Muscle layer of colon (tissue), 2 donors: ENCODE data around the gene UTY.

Experiments
- H3K27ac ChIP-seq: one replicate; pipeline ENCODE4 v1.7.0; 2013; ENCODE audit warnings: low read depth, mild to moderate bottlenecking, low read length, moderate library complexity
- H3K27me3 ChIP-seq, 2 donors: one replicate each; pipeline ENCODE4 v1.7.0; 2013; ENCODE audit warnings: low read length in 2 of 2, mild to moderate bottlenecking in 2 of 2; ENCODE audit not compliant: insufficient read depth in 2 of 2, control insufficient read depth in 1 of 2
- H3K36me3 ChIP-seq: one replicate; pipeline ENCODE4 v1.7.0; 2013; ENCODE audit warnings: mild to moderate bottlenecking, low read length; ENCODE audit not compliant: insufficient read depth
- H3K4me1 ChIP-seq: one replicate; pipeline ENCODE4 v1.7.0; 2013; ENCODE audit warnings: mild to moderate bottlenecking, low read length; ENCODE audit not compliant: insufficient read depth
- H3K4me3 ChIP-seq, 2 donors: one replicate each; pipeline ENCODE4 v1.7.0; 2013; ENCODE audit warnings: low read length in 2 of 2, low read depth in 1 of 2, mild to moderate bottlenecking in 1 of 2, moderate library complexity in 1 of 2
- H3K9ac ChIP-seq: one replicate; pipeline ENCODE4 v1.7.0; 2013; ENCODE audit warnings: low read length
- H3K9me3 ChIP-seq: one replicate; pipeline ENCODE4 v1.7.0; 2013; ENCODE audit warnings: mild to moderate bottlenecking, low read length
- donor health status: abdominal sarcoma.
- donor health status: Adenocarcinoma of cecum.

The UTY gene

GRCh38 chrY:13339939-13340338 lies 139.9 kb downstream of the UTY start:
- Histone ChIP-seq H3K4me1 (no peaks in the 10 kb centered on the region), H3K36me3 (no peaks in the 10 kb centered on the region), H3K27ac (no peak overlapping the region)

GRCh38 chrY:13339381-13339780 lies 140.5 kb downstream of the UTY start:
- Histone ChIP-seq H3K9ac (no peak overlapping the region), H3K4me3 (no peak overlapping the region), H3K4me1 (no peaks in the 10 kb centered on the region), H3K36me3 (no peaks in the 10 kb centered on the region), H3K27ac (no peak overlapping the region), H3K27me3 (no peaks in the 10 kb centered on the region), H3K9me3 (no peaks in the 10 kb centered on the region)

More at GRCh38 chrY:13339939-13340338, 139.9 kb downstream of the UTY start:
- no peaks in the 10 kb centered on the region for H3K27me3 ChIP-seq
- H3K9ac ChIP-seq = no peak overlapping the region
- H3K4me3 ChIP-seq = no peak overlapping the region
- H3K9me3 ChIP-seq = no peaks in the 10 kb centered on the region

- Histone ChIP-seq H3K4me1 (no peaks in the 10 kb centered on the region), H3K27ac (no peak overlapping the region), H3K27me3 (no peaks in the 10 kb centered on the region), H3K36me3 (no peaks in the 10 kb centered on the region), H3K9ac (no peak overlapping the region), H3K9me3 (no peaks in the 10 kb centered on the region), H3K4me3 (no peak overlapping the region)
Observed at GRCh38 chrY:13338711-13339110, 141.1 kb downstream of the UTY start.

- Histone ChIP-seq H3K4me3 (no peak overlapping the region), H3K9ac (no peak overlapping the region), H3K9me3 (no peaks in the 10 kb centered on the region), H3K27ac (no peak overlapping the region), H3K27me3 (no peaks in the 10 kb centered on the region), H3K4me1 (no peaks in the 10 kb centered on the region), H3K36me3 (no peaks in the 10 kb centered on the region)
Observed at GRCh38 chrY:13337934-13338333, 141.9 kb downstream of the UTY start.

GRCh38 chrY:13333791-13334190 lies 146.0 kb downstream of the UTY start:
- Histone ChIP-seq H3K4me1 (no peaks in the 10 kb centered on the region), H3K36me3 (no peaks in the 10 kb centered on the region), H3K4me3 (no peak overlapping the region), H3K27me3 (no peaks in the 10 kb centered on the region), H3K9me3 (no peaks in the 10 kb centered on the region), H3K27ac (no peak overlapping the region), H3K9ac (no peak overlapping the region)

- Histone ChIP-seq H3K4me3 (no peak overlapping the region), H3K27me3 (no peaks in the 10 kb centered on the region), H3K36me3 (no peaks in the 10 kb centered on the region), H3K9me3 (no peaks in the 10 kb centered on the region), H3K27ac (no peak overlapping the region), H3K9ac (no peak overlapping the region), H3K4me1 (no peaks in the 10 kb centered on the region)
Observed at GRCh38 chrY:13330651-13331050, 149.2 kb downstream of the UTY start.

- Histone ChIP-seq H3K36me3 (no peaks in the 10 kb centered on the region), H3K9me3 (no peaks in the 10 kb centered on the region), H3K9ac (no peak overlapping the region), H3K4me1 (no peaks in the 10 kb centered on the region), H3K27me3 (no peaks in the 10 kb centered on the region), H3K4me3 (no peak overlapping the region), H3K27ac (no peak overlapping the region)
Observed at GRCh38 chrY:13312966-13313365, 166.9 kb downstream of the UTY start.

- Histone ChIP-seq H3K9me3 (no peaks in the 10 kb centered on the region), H3K4me3 (no peak overlapping the region), H3K9ac (no peak overlapping the region), H3K27ac (no peak overlapping the region), H3K36me3 (no peaks in the 10 kb centered on the region), H3K4me1 (no peaks in the 10 kb centered on the region), H3K27me3 (no peaks in the 10 kb centered on the region)
Observed at GRCh38 chrY:13307959-13308358, 171.9 kb downstream of the UTY start.

GRCh38 chrY:13300795-13301194 lies 179.0 kb downstream of the UTY start:
- Histone ChIP-seq H3K9ac (no peak overlapping the region), H3K9me3 (no peaks in the 10 kb centered on the region), H3K4me3 (no peak overlapping the region), H3K36me3 (no peaks in the 10 kb centered on the region), H3K4me1 (no peaks in the 10 kb centered on the region), H3K27ac (no peak overlapping the region), H3K27me3 (no peaks in the 10 kb centered on the region)

- H3K4me1 ChIP-seq = no peaks in the 10 kb centered on the region
- H3K36me3 ChIP-seq = no peaks in the 10 kb centered on the region
- H3K4me3 ChIP-seq = no peak overlapping the region
- H3K27ac ChIP-seq = no peak overlapping the region
- no peaks in the 10 kb centered on the region for H3K27me3 ChIP-seq
- no peaks in the 10 kb centered on the region for H3K9me3 ChIP-seq
- no peak overlapping the region for H3K9ac ChIP-seq
Observed at GRCh38 chrY:13299411-13299810, 180.4 kb downstream of the UTY start.

GRCh38 chrY:13296176-13296890 lies 183.5 kb downstream of the UTY start:
- Histone ChIP-seq H3K27me3 (no peaks in the 10 kb centered on the region), H3K4me1 (no peaks in the 10 kb centered on the region), H3K27ac (no peak overlapping the region), H3K9ac (no peak overlapping the region), H3K4me3 (no peak overlapping the region), H3K36me3 (no peaks in the 10 kb centered on the region), H3K9me3 (no peaks in the 10 kb centered on the region)

GRCh38 chrY:13295026-13295425 lies 184.8 kb downstream of the UTY start:
- H3K4me3 ChIP-seq = no peak overlapping the region
- no peak overlapping the region for H3K9ac ChIP-seq
- H3K4me1 ChIP-seq = no peaks in the 10 kb centered on the region
- no peaks in the 10 kb centered on the region for H3K36me3 ChIP-seq
- no peaks in the 10 kb centered on the region for H3K9me3 ChIP-seq
- no peak overlapping the region for H3K27ac ChIP-seq
- no peaks in the 10 kb centered on the region for H3K27me3 ChIP-seq
